Left cardiac atrium (tissue), 4 donors: ENCODE data around the gene WWOX. TPM values are rescaled to one million over a fixed set of nuclear protein-coding genes. Genes with fewer than 3 reads are reported as not detected.
"Not testable (repeated sequence)": the region's sequence is repeated elsewhere in the genome, so short reads cannot be mapped to it uniquely, and the experiment has no call there.

Experiments used
- ATAC-seq, 2 donors: fragments of 200-7000 bp; cut with Tn5 transposase; one replicate each; pipeline ENCODE4 v1.9.1; 2020; ENCODE audit warnings: mild to moderate bottlenecking in 2 of 2, moderate library complexity in 2 of 2
- DNase-seq: peaks from one replicate; pipeline ENCODE4 v3.0.0-alpha.2; 2020
- intact Hi-C, 2 donors: fragments of 100-400 bp; cut with DNase I; formaldehyde crosslinking; loops; one replicate each; pipeline versions ENCODE4 v1.14.1 to v1.15.1; 2022 to 2023
- total RNA-seq, 2 donors: library from RNA; stranded (reverse); fragmentation: NEBNext Ultra II Directional; extraction: Animal tissue kit (Norgen Biotek cat#: 25700); gene quantifications; one replicate each; pipeline ENCODE4 v1.2.1, GENCODE V29; 2021
- donor health status: DM: no; HTN: yes; CAD: no.
- donor health status: DM: no; HTN: yes; CAD: no; lungs with severe emphysema.
- donor health status: DM: yes; HTN: yes; CAD: no.
- donor health status: Dilated cardiomyopathy.

The WWOX gene
- total RNA-seq, 2 donors from 2014 or later = 7.6 to 8.6 TPM

GRCh38 chr16:78584991-78585390, 485.5 kb downstream of the WWOX start:
- ATAC-seq (no peak), DNase-seq (no peak)
- intact Hi-C loops = no loop called here

GRCh38 chr16:78589331-78589730, 489.9 kb downstream of the WWOX start:
- intact Hi-C loops = no loop called here

GRCh38 chr16:78591682-78592103, 492.2 kb downstream of the WWOX start:
- no peak for DNase-seq
- ATAC-seq = no peak
- intact Hi-C loops = no loop called here

More at GRCh38 chr16:78589331-78589730, 489.9 kb downstream of the WWOX start:
- ATAC-seq (no peak), DNase-seq (no peak)

GRCh38 chr16:78592111-78592510, 492.7 kb downstream of the WWOX start:
- intact Hi-C loops = no loop called here
- ATAC-seq = no peak
- DNase-seq = no peak

GRCh38 chr16:78593352-78593751, 493.9 kb downstream of the WWOX start:
- no peak for ATAC-seq
- intact Hi-C loops = no loop called here
- no peak for DNase-seq

GRCh38 chr16:78594191-78594590, 494.7 kb downstream of the WWOX start:
- intact Hi-C loops = no loop called here
- ATAC-seq (no peak), DNase-seq (no peak)

GRCh38 chr16:78596348-78596995, 497.0 kb downstream of the WWOX start:
- ATAC-seq (no peak), DNase-seq (no peak)
- intact Hi-C loops = no loop called here

GRCh38 chr16:78596996-78597422, 497.6 kb downstream of the WWOX start:
- DNase-seq = no peak
- intact Hi-C loops = no loop called here
- ATAC-seq = no peak

- ATAC-seq (no peak), DNase-seq (no peak)
- intact Hi-C loops = no loop called here
These were observed 498.5 kb downstream of the WWOX start for GRCh38 chr16:78597809-78598570.

GRCh38 chr16:78599271-78599670, 499.8 kb downstream of the WWOX start:
- ATAC-seq (no peak), DNase-seq (no peak)
- intact Hi-C loops = no loop called here

GRCh38 chr16:78604423-78605062, 505.1 kb downstream of the WWOX start:
- ATAC-seq, intact Hi-C loops, DNase-seq: not testable (repeated sequence)

GRCh38 chr16:78605548-78606101, 506.2 kb downstream of the WWOX start:
- intact Hi-C loops = no loop called here
- peak in 1 of 2 donors; percentile 39 for ATAC-seq
- DNase-seq = no peak

GRCh38 chr16:78606545-78606944, 507.1 kb downstream of the WWOX start:
- no peak for DNase-seq
- intact Hi-C loops = no loop called here
- ATAC-seq = no peak

GRCh38 chr16:78607022-78607421, 507.6 kb downstream of the WWOX start:
- DNase-seq = no peak
- peak in 1 of 2 donors; percentile 13 for ATAC-seq
- intact Hi-C loops = no loop called here

- intact Hi-C loops = no loop called here
- DNase-seq (no peak), ATAC-seq (peak; percentile 54 to 94)
These were observed 508.0 kb downstream of the WWOX start for GRCh38 chr16:78607465-78607864.

- intact Hi-C loops = no loop called here
- ATAC-seq (peak; percentile 61 to 76), DNase-seq (no peak)
These were observed 508.9 kb downstream of the WWOX start for GRCh38 chr16:78608305-78608776.

- no peak for ATAC-seq
- intact Hi-C loops = no loop called here
- DNase-seq = no peak
These were observed 510.2 kb downstream of the WWOX start for GRCh38 chr16:78609402-78610274.

GRCh38 chr16:78611318-78611717, 511.9 kb downstream of the WWOX start:
- intact Hi-C loops = no loop called here
- DNase-seq (no peak), ATAC-seq (no peak)

GRCh38 chr16:78619811-78620210, 520.4 kb downstream of the WWOX start:
- no peak for ATAC-seq
- intact Hi-C loops = no loop called here
- DNase-seq = no peak
